Measurements from ENCODE around the gene GCNT1.
"Not testable (repeated sequence)": the region's sequence is repeated elsewhere in the genome, so short reads cannot be mapped to it uniquely, and the experiment has no call there.

The GCNT1 gene

GRCh38 chr9:76433836-76434235 is 25.1 kb upstream of the GCNT1 start:
- ATAC-seq = peak; percentile 78
- TF ChIP-seq TSHZ2 (CRISPR knock-in tag; IDR thresholded peaks at IDR 0.05) (no peak), RARB (CRISPR knock-in tag; IDR thresholded peaks at IDR 0.05) (no peak), ZNF565 (CRISPR knock-in tag; conservative IDR thresholded peaks at IDR 0.05; ENCODE audit: low read depth) (no peak), ZC3H10 (CRISPR knock-in tag; IDR thresholded peaks at IDR 0.05) (no peak), TCF4 (CRISPR knock-in tag; IDR thresholded peaks at IDR 0.05; ENCODE audit: borderline replicate concordance) (no peak), ZNF8 (CRISPR knock-in tag; IDR thresholded peaks at IDR 0.05) (no peak), BACH2 (CRISPR knock-in tag; IDR thresholded peaks at IDR 0.05; ENCODE audit: borderline replicate concordance) (no peak), PPARA (CRISPR knock-in tag; IDR thresholded peaks at IDR 0.05; ENCODE audit: borderline replicate concordance) (no peak), TOX (CRISPR knock-in tag; IDR thresholded peaks at IDR 0.05; ENCODE audit: borderline replicate concordance) (no peak), ESRRG (CRISPR knock-in tag; IDR thresholded peaks at IDR 0.05) (no peak), OSR1 (CRISPR knock-in tag; IDR thresholded peaks at IDR 0.05) (no peak), ARNTL (CRISPR knock-in tag; IDR thresholded peaks at IDR 0.05; ENCODE audit: borderline replicate concordance, low read depth) (no peak), POU6F1 (CRISPR knock-in tag; IDR thresholded peaks at IDR 0.05; ENCODE audit: borderline replicate concordance, low read depth) (no peak), ZNF70 (CRISPR knock-in tag; IDR thresholded peaks at IDR 0.05) (no peak), PATZ1 (CRISPR knock-in tag; IDR thresholded peaks at IDR 0.05; ENCODE audit: borderline replicate concordance) (no peak), ISL1 (CRISPR knock-in tag; IDR thresholded peaks at IDR 0.05) (no peak), CSRNP3 (CRISPR knock-in tag; IDR thresholded peaks at IDR 0.05) (no peak), CSDC2 (CRISPR knock-in tag; IDR thresholded peaks at IDR 0.05) (no peak), SNAI2 (CRISPR knock-in tag; IDR thresholded peaks at IDR 0.05) (no peak)

GRCh38 chr9:76434897-76435296 is 24.1 kb upstream of the GCNT1 start:
- not testable (repeated sequence) for ATAC-seq

GRCh38 chr9:76437017-76437699 is 21.8 kb upstream of the GCNT1 start:
- ATAC-seq = not testable (repeated sequence)

- no peak for ATAC-seq
- no peak for TF ChIP-seq ARNTL (CRISPR knock-in tag; IDR thresholded peaks at IDR 0.05; ENCODE audit: borderline replicate concordance, low read depth)
- no peak for TF ChIP-seq ZNF8 (CRISPR knock-in tag; IDR thresholded peaks at IDR 0.05)
- no peak for TF ChIP-seq SNAI2 (CRISPR knock-in tag; IDR thresholded peaks at IDR 0.05)
- TF ChIP-seq CSRNP3 (CRISPR knock-in tag; IDR thresholded peaks at IDR 0.05) = no peak
- TF ChIP-seq TCF4 (CRISPR knock-in tag; IDR thresholded peaks at IDR 0.05; ENCODE audit: borderline replicate concordance) = no peak
- no peak for TF ChIP-seq CSDC2 (CRISPR knock-in tag; IDR thresholded peaks at IDR 0.05)
- no peak for TF ChIP-seq ZFP3 (CRISPR knock-in tag; IDR thresholded peaks at IDR 0.05)
- no peak for TF ChIP-seq ZC3H10 (CRISPR knock-in tag; IDR thresholded peaks at IDR 0.05)
- TF ChIP-seq TSHZ2 (CRISPR knock-in tag; IDR thresholded peaks at IDR 0.05) = no peak
- TF ChIP-seq ESRRG (CRISPR knock-in tag; IDR thresholded peaks at IDR 0.05) = no peak
- no peak for TF ChIP-seq ZNF565 (CRISPR knock-in tag; conservative IDR thresholded peaks at IDR 0.05; ENCODE audit: low read depth)
- TF ChIP-seq ZFP30 (CRISPR knock-in tag; IDR thresholded peaks at IDR 0.05) = no peak
- no peak for TF ChIP-seq ZNF70 (CRISPR knock-in tag; IDR thresholded peaks at IDR 0.05)
These were observed 20.0 kb upstream of the GCNT1 start for GRCh38 chr9:76438841-76439588.
